Measurements from ENCODE around the gene THSD4. TPM values are rescaled to one million over a fixed set of nuclear protein-coding genes. Genes with fewer than 3 reads are reported as not detected.
"Not testable (repeated sequence)": the region's sequence is repeated elsewhere in the genome, so short reads cannot be mapped to it uniquely, and the experiment has no call there.

The THSD4 gene
- total RNA-seq, 6 experiments from 2014 or later, result 5.2 to 21.8 (median 13.7) TPM

GRCh38 chr15:71203586-71204474, 88.6 kb downstream of the THSD4 start:
- no peak for TF ChIP-seq POLR2A (IDR thresholded peaks at IDR 0.05)
- TF ChIP-seq CTCF (IDR thresholded peaks at IDR 0.05), result no peak
- H3K36me3 ChIP-seq, result no peaks in the 10 kb centered on the region
- H3K27me3 ChIP-seq, result no peaks in the 10 kb centered on the region
- intact Hi-C loops (cut with DNase I), result no loop called here
- no peaks in the 10 kb centered on the region for H3K9me3 ChIP-seq
- ATAC-seq (peak in 3 of 4 donors; percentile 28 to 38 (median 35)), DNase-seq (no peak)
- no peak overlapping the region for H3K4me3 ChIP-seq
- peaks cover 0 to 22% (median 6%) of the 10 kb centered on the region in 4 donors for H3K4me1 ChIP-seq
- 27% methylated on average over 6 of the region's 13 CpGs for WGBS (ENCODE audit: insufficient coverage, low coverage, low lambda C conversion rate, missing lambda C conversion rate)
- no peak overlapping the region for H3K27ac ChIP-seq

- Histone ChIP-seq H3K27me3 (no peaks in the 10 kb centered on the region), H3K27ac (no peak overlapping the region)
- 70% methylated on average over 4 of the region's 4 CpGs for WGBS (ENCODE audit: insufficient coverage, low coverage, low lambda C conversion rate, missing lambda C conversion rate)
Observed at GRCh38 chr15:71207141-71207540, 91.9 kb downstream of the THSD4 start.

GRCh38 chr15:71212146-71212545, 96.9 kb downstream of the THSD4 start:
- no peaks in the 10 kb centered on the region for H3K9me3 ChIP-seq
- 76% methylated on average over 4 of the region's 4 CpGs for WGBS (ENCODE audit: insufficient coverage, low coverage, low lambda C conversion rate, missing lambda C conversion rate)
- intact Hi-C loops (cut with DNase I), result no loop called here
- H3K27me3 ChIP-seq, result no peaks in the 10 kb centered on the region
- H3K4me1 ChIP-seq, result no peaks in the 10 kb centered on the region
- no peak for ATAC-seq
- no peak overlapping the region for H3K4me3 ChIP-seq
- DNase-seq, result no peak
- TF ChIP-seq POLR2A (IDR thresholded peaks at IDR 0.05) (no peak), CTCF (IDR thresholded peaks at IDR 0.05) (no peak)
- H3K36me3 ChIP-seq, result no peaks in the 10 kb centered on the region
- no peak overlapping the region for H3K27ac ChIP-seq

More at GRCh38 chr15:71207141-71207540, 91.9 kb downstream of the THSD4 start:
- intact Hi-C loops (cut with DNase I), result no loop called here
- no peak overlapping the region for H3K4me3 ChIP-seq
- peaks cover 0 to 21% (median 6%) of the 10 kb centered on the region in 4 donors for H3K4me1 ChIP-seq
- no peak for ATAC-seq
- no peaks in the 10 kb centered on the region for H3K36me3 ChIP-seq
- DNase-seq, result no peak
- H3K9me3 ChIP-seq, result no peaks in the 10 kb centered on the region
- TF ChIP-seq POLR2A (IDR thresholded peaks at IDR 0.05), result no peak
- no peak for TF ChIP-seq CTCF (IDR thresholded peaks at IDR 0.05)

- H3K4me3 ChIP-seq; H3K27me3 ChIP-seq; intact Hi-C loops (cut with DNase I); H3K27ac ChIP-seq; H3K36me3 ChIP-seq; ATAC-seq; H3K9me3 ChIP-seq; DNase-seq: not testable (repeated sequence)
- 78% methylated on average over 4 of the region's 8 CpGs for WGBS (ENCODE audit: insufficient coverage, low coverage, low lambda C conversion rate, missing lambda C conversion rate)
- H3K4me1 ChIP-seq, result peaks cover 0 to 13% (median 3%) of the 10 kb centered on the region in 4 donors
Observed at GRCh38 chr15:71213943-71214342, 98.7 kb downstream of the THSD4 start.

- Histone ChIP-seq H3K4me1 (peaks cover 0 to 13% (median 3%) of the 10 kb centered on the region in 4 donors), H3K4me3 (no peak overlapping the region), H3K27ac (no peak overlapping the region), H3K36me3 (no peaks in the 10 kb centered on the region), H3K27me3 (no peaks in the 10 kb centered on the region), H3K9me3 (no peaks in the 10 kb centered on the region)
- DNase-seq (no peak), ATAC-seq (no peak)
- 74% methylated on average over 7 of the region's 51 CpGs for WGBS (ENCODE audit: insufficient coverage, low coverage, low lambda C conversion rate, missing lambda C conversion rate)
- no peak for TF ChIP-seq POLR2A (IDR thresholded peaks at IDR 0.05)
- TF ChIP-seq CTCF (IDR thresholded peaks at IDR 0.05), result no peak
- intact Hi-C loops (cut with DNase I), result no loop called here
Observed at GRCh38 chr15:71215126-71215894, 100.0 kb downstream of the THSD4 start.
